Stimulated activated naive CD8-positive, alpha-beta T cell treated with anti-CD3 and anti-CD28 coated beads, Interleukin-15, Interleukin-2, amounts not matched to agents 100 ng/mL and 50 ng/mL, for 24 hours (primary cell): Measurements from ENCODE around the gene PTPRU.

Source experiments
- H3K27ac Mint-ChIP-seq: one replicate; pipeline ENCODE4 v1.8.0; 2021; ENCODE audit warnings: mild to moderate bottlenecking, mixed read lengths
- H3K27me3 Mint-ChIP-seq: one replicate; pipeline ENCODE4 v1.8.0; 2021; ENCODE audit warnings: mixed read lengths
- H3K36me3 Mint-ChIP-seq: one replicate; pipeline ENCODE4 v1.8.0; 2021; ENCODE audit warnings: low read depth, mixed read lengths
- H3K4me1 Mint-ChIP-seq: one replicate; pipeline ENCODE4 v1.8.0; 2021; ENCODE audit warnings: low read depth, mixed read lengths
- H3K4me3 Mint-ChIP-seq: one replicate; pipeline ENCODE4 v1.8.0; 2021; ENCODE audit warnings: mild to moderate bottlenecking, mixed read lengths
- H3K9me3 Mint-ChIP-seq: one replicate; pipeline ENCODE4 v1.8.0; 2021; ENCODE audit warnings: mixed read lengths

The PTPRU gene

DNA sequence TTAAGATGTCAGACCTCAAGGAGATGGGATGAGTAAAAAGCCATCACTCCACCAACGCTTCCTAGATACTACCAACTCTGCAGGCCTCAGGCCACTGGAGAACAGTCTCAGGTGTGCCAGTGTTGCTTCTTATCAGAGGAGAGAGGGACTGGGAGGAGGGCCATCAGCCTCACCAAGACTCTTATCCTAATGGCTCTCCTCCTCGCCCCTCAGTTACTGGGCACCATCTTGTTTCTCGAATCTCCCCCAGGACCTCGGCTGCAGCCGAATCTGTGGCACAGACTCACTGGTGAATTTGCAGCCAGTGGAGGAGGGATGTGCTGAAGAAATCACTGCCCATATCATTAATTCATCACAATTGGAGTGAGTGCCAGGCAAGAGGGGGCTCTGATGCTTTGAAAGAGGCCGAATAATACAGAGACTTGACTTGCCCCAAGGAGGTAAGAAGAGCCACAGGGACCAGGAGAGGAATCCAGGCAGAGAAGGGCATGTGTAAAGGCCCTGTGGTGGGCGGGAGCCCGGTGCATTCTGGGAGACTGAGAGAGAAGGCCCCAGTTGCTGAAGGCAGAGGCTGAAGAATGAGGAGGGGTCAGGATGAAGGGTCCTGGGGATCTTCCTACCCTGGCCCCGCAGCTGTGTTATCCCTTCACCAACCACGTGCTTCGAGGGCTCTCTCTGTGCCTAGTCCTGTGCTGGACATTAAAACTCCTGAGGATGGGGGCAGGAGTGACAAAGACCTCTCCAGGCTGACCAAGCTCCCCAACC is 129.8 kb downstream of the PTPRU start:
- Mint-ChIP-seq H3K9me3 (no peaks in the 10 kb centered on the region), H3K27ac (no peak overlapping the region), H3K4me3 (no peak overlapping the region), H3K4me1 (no peaks in the 10 kb centered on the region), H3K36me3 (no peaks in the 10 kb centered on the region), H3K27me3 (peaks cover 5% of the 10 kb centered on the region)

DNA sequence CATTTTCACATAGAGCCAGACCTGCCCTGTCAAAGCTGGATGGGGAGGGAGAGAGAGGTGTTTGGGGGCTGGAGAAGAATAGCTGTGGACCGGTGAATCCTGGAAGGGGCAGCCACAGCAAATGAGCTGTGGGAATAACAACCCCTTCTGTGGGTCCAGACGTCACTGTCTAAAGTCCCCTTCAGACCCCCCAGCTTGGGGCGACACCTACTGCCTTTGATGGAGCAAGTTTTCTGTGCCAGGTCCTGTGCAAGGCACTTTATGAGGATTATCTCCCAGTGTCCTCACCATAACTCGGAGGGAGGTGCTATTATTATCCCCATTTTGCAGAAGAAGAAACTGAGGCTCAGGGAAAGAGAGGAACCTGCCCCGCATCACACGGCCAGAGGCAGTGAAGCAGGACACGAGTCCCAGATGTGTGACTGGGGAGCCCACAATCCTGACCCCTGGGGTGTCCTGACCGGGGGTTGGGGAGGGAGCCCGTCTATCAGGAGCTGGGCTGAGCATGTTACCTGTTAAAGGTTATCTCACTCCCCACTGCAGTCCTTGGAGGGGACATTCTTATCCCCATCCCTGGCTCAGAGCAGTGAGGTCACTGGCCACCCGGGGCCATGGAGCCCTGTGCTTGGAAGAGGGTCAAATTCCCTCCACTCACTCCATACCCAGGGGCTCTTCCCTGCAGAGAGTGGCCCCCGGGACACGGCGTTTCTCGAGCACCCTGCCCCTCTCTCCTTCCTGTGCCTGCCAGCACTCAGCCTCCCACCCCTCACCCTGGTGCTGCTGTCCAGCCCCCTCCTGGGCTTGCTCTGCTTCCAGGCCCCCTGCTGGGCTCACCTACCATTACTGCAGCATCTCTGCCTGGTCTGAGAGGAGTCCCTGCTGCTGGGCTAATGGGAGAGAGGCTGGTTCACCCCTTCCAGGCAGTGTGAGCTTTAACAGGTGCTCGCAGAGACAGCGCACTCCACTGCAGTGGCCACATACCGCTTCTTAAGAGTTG is 132.9 kb downstream of the PTPRU start:
- Mint-ChIP-seq H3K4me3 (no peak overlapping the region), H3K36me3 (no peaks in the 10 kb centered on the region), H3K27me3 (peaks cover 23% of the 10 kb centered on the region), H3K9me3 (no peaks in the 10 kb centered on the region), H3K4me1 (no peaks in the 10 kb centered on the region), H3K27ac (no peak overlapping the region)

DNA sequence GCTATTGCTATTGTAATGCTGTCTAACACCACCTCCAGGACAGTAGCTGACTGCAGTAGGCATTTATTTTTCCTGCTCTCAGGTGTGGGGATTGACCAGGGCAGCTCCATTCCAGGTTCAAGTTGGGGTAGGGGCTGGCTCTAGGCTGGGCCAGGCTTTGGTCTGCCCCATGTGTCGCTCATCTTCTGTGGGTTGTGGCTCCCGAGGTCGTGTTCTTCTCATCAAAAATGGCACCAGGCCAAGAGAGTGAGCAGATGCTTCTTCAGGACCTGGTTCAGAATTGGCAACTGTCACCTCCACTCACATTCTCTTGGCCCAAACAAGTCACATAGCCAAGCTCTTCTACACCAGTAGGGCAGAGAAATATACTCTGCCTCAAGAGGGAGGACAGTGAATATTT is 133.7 kb downstream of the PTPRU start:
- Mint-ChIP-seq H3K4me3 (no peak overlapping the region), H3K27me3 (peaks cover 31% of the 10 kb centered on the region), H3K27ac (no peak overlapping the region), H3K9me3 (peaks cover 6% of the 10 kb centered on the region), H3K36me3 (no peaks in the 10 kb centered on the region), H3K4me1 (no peaks in the 10 kb centered on the region)

DNA sequence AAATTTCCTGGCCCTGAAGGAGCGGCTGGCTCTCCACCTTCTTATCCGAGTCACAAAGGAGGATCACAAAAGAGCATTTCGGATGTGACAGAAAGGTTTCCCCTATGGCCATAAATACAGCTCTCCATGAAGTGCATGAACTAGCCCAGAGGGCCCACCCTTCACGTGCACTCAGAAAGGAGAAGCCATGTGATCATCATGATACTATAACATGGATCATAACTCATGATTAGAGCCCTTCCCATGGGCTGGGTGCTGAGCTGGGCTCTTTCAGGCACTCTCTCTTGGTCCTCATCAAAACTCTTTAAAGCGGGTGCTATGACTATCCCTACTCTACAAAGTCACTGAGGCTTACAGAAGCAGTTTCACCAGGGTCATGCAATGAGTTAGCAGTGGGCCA is 135.0 kb downstream of the PTPRU start:
- Mint-ChIP-seq H3K36me3 (no peaks in the 10 kb centered on the region), H3K4me3 (no peak overlapping the region), H3K9me3 (peaks cover 12% of the 10 kb centered on the region), H3K27me3 (peaks cover 36% of the 10 kb centered on the region), H3K4me1 (no peaks in the 10 kb centered on the region), H3K27ac (no peak overlapping the region)

DNA sequence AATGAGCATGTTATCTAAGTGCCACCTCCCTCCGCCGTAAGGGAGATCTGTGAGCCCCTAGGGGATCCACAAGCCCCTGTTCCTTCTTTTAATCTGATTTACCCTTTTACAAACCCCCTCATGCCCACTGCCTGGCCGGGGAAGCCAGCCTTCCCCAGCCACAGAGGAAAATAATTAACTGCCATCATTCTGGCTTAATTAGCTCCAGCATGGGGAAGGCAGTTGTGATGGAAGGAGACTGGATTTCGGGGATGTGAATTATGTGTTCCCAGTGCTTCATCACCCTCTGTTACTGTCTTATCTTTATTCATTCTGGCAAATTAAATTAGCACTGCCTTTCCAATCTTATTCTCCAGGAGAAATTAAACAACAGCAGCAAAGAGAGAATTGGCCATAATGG is 135.8 kb downstream of the PTPRU start:
- Mint-ChIP-seq H3K9me3 (peaks cover 15% of the 10 kb centered on the region), H3K27me3 (peaks cover 41% of the 10 kb centered on the region), H3K4me1 (no peaks in the 10 kb centered on the region), H3K27ac (no peak overlapping the region), H3K4me3 (no peak overlapping the region), H3K36me3 (no peaks in the 10 kb centered on the region)
